HG03571 (cell line): Measurements from ENCODE around the gene DNAI2.
"Not testable (repeated sequence)": the region's sequence is repeated elsewhere in the genome, so short reads cannot be mapped to it uniquely, and the experiment has no call there.

Experiments used
- ATAC-seq: cut with Tn5 transposase; IDR thresholded peaks from one replicate; pipeline ENCODE4 v1.9.1; 2021; ENCODE audit not compliant: unreplicated experiment

Gene DNAI2

DNA sequence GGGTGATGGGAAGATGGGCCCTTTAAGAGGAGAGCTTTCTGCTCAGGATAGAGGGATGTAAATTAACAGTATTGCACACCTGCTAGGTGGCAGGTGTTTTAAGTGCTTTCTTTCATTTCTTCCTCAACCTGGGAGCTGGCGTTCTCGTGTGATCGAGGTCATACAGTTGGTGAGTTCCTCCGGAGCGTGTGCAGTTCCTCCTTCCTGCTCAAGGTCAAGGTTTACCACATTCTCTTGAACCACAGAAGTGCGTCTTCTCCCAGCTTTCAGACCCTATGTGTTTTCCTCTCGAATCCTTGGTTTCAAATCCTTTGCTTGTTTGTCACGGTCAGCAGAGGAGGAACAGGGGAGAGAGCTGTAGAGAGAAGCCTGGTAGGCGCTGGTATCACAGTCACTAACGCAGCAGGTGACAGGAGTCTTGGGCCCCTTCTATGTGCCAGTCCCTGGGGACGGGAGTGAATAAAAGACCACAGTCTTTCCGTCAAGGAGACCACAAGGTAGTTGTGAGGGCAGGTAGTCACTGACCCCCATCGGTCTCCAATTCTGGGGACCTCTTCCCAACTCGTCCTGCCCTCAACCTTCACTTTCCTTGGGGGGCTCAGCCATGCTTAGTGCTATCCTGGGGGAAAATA lies 791 bp downstream of the DNAI2 start:
- no peak for ATAC-seq

DNA sequence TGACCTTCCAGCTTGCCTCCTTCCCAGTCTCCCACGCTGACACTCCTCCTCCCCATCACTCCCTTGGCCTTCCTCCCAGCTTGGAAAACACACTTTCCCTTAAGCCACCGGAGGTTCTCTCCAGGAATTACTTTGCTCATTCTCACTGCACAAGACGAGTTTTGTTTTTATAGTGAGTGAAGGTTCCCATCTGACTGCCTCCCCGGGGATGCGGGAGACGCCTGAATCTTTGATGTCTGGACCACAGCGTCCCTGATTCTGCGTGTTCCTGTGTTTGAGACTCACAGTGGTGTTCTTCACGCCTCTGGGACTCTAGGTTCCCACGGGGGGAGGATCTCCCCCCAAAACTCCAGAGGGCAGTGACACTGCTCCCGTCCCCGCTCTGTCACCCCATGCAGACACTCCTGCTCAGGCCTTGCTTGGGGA lies 2.0 kb downstream of the DNAI2 start:
- ATAC-seq: no peak

DNA sequence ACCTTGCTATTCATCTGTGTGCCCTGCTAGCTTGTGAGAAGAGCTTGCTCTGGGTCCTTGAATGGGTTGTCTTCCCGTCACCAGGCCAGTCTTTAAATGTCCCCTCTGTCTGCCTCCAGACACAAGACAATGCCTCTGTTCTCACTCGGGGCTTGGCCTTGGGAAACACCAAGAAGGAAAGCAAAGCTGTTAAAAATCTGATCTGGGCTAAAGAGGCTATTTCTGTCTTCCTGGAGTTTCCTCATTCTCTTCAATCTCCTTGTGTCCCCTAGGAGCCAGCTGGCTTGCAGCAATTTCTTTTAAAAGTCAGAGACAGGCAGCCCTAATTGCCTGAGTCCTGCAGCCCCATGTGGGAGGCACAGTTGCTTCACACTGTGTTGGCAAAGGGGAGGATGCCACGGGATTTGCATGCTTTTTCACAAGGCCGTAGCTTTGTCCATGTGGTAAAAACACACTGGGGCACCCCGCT lies 2.5 kb downstream of the DNAI2 start:
- no peak for ATAC-seq

DNA sequence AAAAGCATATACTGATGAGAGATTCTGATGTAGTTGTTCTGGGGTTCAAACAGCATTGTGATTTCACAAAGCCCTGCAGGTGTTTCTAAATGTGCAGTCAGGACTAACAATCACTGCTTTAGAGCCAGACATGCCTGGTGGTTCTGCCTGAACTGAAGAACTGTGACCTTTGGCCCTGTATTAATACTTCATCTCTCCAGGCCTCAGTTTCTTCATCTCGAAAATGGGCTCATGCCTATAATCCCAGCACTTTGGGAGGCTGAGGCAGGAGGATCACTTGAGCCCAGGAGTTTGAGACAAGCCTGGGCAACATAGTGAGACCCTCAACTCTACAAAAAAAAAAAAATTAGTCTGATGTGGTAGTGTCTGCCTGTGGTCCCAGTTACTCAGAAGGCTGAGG lies 3.9 kb downstream of the DNAI2 start:
- ATAC-seq: no peak

DNA sequence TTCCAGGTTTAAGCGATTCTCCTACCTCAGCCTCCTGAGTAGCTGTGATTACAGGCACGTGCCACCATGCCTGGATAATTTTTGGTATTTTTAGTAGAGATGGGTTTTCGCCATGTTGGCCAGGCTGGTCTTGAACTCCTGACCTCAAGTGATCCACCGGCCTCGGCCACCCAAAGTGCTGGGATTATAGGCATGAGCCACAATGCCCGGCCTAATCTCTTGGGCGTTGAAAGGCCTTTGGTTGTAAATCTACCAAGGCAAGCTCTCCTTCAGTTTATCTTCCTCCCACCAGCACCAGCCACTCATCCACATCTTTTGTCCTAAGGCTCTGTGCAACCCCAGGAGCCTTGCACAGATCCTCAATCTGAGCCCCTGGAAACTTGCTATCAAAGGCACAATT lies 5.6 kb downstream of the DNAI2 start:
- not testable (repeated sequence) for ATAC-seq

DNA sequence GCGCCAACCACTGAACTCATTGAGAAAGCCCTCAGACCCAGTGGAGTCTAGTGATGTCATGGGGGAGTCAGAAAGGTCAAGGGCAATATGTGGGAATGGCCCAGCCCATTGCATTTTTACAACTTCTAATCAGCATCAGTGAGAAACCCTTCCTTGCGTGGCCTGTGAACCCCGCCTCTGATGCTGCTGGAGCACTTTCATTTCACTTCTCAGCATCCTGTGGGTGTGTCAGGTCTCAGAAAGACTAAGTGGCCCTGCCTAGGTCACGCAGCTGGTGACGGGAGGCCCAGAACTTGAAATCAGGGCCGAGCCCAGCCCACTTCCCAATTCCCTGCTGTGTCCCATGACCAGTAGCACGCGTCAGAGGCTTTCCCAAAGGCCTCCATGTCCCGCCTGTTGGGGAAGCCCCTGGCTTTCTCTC lies 6.1 kb downstream of the DNAI2 start:
- no peak for ATAC-seq

DNA sequence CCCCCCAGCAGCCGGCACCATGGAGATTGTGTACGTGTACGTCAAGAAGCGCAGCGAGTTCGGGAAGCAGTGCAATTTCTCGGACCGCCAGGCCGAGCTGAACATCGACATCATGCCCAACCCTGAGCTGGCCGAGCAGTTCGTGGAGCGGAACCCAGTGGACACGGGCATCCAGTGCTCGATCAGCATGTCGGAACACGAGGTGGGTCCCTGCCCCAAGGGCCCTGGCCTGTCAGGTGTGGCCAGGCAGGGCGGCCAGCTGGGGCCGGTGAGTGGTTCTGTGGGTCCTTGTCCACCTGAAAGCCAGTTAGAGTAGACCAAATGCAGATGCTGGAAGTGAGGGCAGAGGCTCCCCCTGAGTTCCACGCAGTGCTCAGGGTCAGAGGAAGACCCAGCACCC lies 7.8 kb downstream of the DNAI2 start:
- ATAC-seq: no peak

DNA sequence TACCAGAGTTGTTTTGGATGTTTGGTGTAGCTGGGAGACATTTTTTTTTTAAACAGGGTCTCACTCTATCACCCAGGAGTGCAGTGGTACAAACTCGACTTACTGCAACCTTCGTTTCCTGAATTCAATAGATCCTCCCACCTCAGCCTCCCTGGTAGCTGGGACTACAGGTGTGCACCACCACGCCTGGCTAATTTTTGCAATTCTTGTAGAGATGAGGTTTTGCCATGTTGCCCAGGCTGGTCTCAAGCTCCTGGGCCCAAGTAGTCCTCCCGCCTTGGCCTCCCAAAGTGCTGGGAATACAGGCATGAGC lies 8.2 kb downstream of the DNAI2 start:
- not testable (repeated sequence) for ATAC-seq

DNA sequence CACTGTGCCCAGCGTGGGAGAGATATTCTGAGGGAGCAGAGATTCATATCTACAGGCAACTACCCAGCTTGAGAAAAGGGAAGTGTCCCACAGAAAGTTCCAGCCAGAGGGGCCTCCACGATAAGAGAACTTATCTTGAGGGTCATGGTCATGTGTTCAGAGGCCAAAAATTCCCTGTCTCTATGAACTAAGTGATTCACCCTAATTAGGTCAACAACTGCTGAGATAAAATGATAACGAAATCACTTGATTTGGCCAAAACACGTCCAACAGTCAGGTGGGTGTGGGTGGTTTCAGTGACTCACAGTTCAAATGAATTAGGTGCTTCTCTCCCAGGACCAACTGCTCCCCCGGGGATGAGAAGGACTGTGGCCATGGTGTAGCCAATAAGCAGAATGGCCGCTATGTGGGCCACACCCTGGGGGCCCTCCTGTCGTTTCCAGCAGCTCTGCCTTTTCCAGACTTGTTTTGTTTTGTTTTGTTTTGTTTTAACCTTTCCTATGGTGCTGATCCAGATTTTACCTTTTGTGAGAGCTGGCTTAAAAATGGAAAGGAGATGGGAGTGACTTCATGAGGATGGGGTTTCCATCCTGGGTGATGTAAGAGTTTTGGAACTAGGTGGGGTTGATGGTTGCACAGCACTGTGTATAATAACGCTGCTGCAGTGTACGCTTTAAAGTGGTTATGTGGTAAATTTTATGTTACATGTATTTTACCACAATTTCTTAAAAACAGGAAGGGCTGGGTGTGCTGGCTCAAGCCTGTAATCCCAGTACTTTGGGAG lies 8.7 kb downstream of the DNAI2 start:
- no peak for ATAC-seq

DNA sequence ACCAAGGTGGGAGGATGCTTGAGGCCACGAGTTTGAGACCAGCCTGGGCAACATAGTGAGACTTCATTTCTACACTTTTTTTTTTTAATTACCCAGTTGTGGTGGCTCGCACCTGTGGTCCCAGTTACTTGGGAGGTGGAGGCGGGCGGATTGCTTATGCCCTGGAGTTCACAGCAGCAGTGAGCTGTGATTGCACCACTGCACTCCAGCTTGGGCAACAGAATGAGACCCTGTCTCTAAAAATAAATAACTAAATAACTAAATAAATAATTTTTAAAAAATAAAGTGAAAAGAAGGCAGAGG lies 9.3 kb downstream of the DNAI2 start:
- no peak for ATAC-seq

DNA sequence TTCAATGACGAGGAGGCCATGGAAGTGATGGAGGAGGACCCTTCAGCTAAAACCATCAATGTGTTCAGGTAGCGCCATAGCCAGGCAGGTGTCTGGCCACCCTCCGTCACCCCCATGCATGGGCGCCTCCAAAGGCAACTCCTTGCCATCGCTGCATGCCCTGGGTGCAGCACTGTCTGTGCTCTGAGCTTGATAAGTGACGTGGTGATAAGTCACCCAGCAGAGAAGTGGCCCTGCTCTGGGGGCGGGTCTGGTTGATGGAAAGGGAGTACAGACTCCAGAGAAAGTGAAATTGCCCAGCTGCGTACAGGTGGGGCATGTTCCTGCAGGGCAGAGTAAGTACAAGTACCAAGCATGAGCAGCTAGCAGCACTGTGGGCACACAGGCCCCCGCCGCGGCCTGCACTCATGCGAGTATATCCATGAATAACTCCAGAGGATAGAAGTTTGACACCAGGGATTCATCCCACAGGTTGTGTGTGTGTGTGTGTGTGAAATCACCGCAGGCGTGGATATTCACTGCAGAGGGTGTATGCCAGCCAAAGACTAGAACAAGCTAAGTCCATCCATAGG lies 13.1 kb downstream of the DNAI2 start:
- no peak for ATAC-seq

DNA sequence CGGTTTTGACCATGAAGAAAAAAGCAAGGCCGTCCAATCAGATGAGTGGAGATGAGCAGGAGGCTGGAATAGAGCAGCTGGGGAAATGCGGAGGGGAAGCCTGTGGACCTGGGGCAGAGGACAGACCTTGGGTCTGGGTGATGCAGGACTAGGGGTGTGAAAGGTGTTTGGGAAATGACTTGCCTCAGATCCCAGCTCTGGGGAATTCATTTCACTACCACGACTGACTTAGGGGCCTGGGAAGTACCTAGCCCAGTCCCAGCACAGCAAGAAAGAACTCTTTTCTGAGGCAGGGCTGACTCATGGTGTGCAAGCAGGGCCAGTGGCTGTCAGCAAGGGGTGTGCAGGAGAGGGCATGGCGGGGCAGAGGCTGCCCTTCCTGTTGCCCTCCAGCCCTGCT lies 14.8 kb downstream of the DNAI2 start:
- no peak for ATAC-seq

DNA sequence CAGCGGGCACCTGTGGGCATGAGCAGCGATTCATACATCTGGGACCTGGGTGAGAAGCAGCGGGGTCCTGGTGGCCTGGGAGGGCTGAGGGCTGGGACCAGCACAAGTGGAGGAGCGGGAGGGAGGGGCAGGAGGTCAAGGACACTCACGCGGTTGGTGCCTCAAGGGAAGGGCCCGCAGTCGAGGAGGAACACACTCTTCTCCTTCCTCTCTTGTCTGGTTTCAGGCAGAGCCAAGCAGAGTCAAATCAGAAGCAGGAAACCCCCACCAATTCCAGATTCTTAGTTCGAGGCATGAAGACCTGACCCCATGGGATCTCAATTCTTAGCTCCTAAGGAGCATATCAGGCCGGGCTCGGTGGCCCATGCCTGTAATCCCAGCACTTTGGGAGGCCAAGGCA lies 15.7 kb downstream of the DNAI2 start:
- no peak for ATAC-seq

DNA sequence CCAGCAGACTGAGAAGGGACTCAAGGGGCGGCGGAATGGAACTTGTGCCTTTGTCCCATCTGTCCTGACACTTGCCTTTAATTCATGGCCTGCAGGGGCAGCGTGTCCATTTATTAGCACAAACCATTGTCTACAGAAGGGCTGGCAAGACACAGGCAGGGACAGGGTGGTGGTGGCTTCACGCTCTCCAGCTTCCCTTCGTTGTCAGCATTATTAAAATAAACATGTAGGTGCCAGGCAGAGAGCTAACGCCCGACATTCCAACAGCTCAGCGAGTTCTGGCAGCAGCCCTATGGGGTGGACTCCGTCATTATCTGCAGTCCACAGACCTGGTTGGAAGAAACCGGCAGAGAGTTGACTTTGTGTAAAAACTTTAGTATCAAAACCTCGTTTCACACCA lies 16.3 kb downstream of the DNAI2 start:
- ATAC-seq: no peak

DNA sequence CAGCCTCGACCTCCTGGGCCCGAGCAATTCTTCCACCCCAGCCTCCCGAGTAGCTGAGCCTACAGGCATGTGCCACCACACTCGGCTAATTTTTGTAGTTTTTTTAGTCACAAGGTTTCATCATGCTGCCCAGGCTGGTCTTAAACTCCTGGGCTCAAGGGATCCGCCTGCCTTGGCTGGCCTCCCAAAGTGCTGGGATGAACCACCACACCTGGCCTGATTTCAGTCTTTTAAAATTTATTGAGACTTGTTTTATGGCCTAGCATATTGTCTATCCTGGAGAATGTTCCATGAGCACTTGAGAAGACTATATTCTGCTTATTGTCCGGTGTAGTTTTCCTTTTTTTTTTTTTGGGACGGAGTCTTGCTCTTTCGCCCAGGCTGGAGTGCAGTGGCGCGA lies 18.5 kb downstream of the DNAI2 start:
- no peak for ATAC-seq

DNA sequence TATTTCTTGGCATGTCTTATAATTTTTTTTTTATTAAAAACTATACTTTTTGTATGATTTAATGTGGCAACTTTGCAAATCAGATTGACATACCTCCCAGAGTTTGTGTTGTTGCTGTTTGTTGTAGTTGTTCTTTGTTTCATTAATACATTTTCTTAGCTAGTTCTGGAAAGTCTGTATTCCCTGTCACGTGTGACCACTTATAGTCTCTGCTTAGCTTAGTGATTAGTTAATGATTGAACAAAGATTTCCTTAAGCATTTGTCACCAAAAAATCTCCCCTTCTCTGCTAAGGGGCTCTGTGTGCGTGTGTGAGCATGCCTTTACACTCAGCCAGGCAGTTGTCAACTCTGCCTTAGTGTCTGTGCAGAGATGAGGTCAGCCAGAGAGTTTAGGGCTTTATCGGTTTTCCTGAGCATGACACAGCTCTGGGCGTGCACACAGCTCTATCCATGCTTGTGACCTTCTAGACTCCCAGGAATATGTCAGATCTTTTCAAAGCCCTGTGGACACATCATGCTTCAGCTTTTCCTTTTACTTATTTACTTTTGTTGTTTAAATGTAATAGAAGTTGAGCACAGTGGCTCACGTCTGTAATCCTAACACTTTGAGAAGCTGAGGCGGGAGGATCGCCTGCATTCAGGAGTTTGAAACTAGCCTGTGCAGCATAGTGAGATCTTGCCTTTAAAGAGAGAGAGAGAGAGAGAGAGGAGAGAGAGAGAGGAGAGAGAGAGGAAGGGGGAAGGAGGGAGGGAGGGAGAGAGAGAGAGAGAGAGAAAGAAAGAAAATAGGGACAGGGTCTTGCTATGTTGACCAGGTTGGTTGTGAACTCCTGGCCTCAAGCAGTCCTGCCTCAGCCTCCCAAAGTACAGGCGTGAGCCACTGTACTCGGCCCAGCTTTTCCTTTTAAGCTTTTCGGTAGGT lies 21.9 kb downstream of the DNAI2 start:
- no peak for ATAC-seq

DNA sequence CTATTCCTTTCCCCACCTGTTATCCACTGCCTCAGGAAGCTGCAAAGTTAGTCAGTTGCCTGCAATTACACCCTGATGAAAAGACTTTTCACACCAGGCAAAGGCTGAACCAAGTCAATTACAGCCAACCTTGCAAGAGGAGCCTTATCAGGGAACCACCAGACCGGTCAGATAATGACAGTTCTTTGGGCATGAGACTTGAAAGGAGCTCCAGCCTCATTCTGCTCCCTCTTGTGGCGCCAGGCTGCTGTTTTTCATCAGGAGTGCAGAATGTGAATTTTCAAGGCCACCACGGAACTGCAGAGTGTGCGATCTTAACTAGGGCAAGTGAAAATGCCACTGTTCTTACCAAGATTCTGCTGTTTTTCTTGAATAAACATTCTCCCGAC lies 22.5 kb downstream of the DNAI2 start:
- no peak for ATAC-seq

DNA sequence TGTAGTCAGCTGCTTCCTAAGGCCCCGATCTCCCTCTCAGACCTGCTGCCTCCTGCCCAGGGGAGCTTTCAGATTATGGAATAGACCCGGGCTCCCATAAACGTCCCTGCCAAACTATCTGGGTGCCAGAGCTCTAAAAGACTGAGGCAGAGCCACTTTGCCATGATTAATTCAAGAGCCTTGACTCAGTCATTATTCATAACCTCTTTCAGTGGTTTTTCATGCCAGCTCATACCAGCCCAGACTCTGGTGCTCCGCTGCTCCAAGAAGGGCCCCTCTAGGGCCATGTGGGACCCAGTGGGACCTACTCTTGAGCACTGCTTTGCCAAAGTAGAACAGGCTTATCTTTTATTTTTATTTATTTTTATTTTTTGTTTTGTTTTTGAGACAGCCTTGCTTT lies 23.9 kb downstream of the DNAI2 start:
- no peak for ATAC-seq

DNA sequence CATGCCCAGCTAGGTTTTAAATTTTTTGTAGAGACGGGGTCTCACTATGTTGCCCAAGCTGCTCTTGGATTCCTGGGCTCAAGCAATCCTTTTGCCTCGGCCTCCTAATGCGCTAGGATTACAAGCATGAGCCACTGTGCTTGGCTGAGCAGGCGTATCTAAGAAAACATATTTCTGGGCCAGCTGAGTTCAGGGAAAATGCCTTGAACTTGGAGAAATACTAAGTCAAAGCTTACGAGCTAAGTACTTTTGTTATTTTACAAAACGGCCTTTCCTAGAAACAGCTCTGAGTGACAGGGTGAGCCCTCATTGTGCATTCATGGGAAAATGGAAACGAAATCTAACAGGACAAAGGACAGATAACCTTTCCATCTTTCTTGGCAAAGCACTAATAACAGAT lies 24.7 kb downstream of the DNAI2 start:
- no peak for ATAC-seq

DNA sequence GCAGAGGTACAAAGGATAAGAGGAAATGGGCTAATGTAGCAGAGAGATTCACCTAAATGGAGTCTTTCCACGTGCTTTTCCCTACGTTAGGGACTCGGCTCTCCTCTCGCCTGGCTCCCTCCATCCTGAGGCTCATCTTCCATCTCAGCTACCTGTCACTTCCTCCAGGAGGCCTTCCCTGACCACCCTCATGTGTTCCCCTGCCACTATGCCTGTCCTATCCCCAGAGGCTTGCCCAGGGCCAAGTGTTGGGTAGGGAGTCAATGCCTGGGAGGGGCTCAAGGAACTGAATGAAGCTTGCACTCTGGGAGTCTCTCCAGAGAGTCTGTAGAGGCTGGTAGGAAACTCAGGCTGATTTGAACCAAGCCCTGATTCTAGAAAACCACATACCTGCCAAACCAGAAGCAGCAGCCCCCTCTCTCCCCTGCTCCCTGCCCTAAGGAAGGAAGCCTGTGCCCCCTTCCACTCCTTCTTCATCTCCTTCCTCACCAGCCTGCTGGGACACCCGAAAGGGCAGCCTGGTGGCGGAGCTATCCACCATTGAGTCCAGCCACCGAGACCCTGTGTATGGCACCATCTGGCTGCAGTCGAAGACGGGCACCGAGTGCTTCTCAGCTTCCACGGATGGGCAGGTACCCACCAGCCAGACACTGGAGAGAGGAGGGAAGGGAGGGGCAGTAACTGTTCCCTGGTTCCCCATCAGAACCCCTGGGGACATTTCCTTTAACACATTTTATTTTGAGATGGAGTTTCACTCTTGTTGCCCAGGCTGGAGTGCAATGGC lies 25.4 kb downstream of the DNAI2 start:
- no peak for ATAC-seq

DNA sequence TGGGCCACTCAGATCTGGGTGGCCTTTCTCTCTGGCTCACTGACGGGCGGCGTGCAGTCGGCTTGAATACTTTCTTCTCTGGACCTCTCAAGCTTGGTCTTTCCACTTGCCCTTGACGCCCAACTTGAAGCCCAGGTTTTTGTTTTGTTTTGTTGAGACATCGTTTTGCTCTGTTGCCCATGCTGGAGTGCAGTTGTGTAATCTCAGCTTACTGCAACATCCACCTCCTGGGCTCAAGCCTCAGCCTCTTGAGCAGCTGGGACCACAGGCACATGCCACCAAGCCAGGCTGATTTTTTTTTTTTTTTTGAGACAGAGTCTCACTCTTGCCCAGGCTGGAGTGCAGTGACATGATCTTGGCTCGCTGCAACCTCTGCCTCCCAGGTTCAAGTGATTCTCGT lies 29.3 kb downstream of the DNAI2 start:
- no peak for ATAC-seq
